T-helper 9 cell (primary cell): Measurements from ENCODE around the gene MIAT.
"Not testable (repeated sequence)": the region's sequence is repeated elsewhere in the genome, so short reads cannot be mapped to it uniquely, and the experiment has no call there.

Experiments
- DNase-seq: peaks from one replicate; pipeline ENCODE4 v3.0.0-alpha.2; 2020
- total RNA-seq, 2 donors: gene quantifications; one replicate each; lab custom pipeline; 2026; lab: John Stamatoyannopoulos, UW

The MIAT gene
- 215 to 455 reads per million in 2 donors for total RNA-seq

- DNase-seq = peak; percentile 61
Measured at GRCh38 chr22:26656891-26657851, at the start of gene MIAT. Gene MIAT (plus strand): TSS chr22:26657588.

- no peak for DNase-seq
Measured at GRCh38 chr22:26608129-26608528, 49.3 kb upstream of the MIAT start.

- no peak for DNase-seq
Measured at GRCh38 chr22:26609287-26609686, 48.1 kb upstream of the MIAT start.

GRCh38 chr22:26610072-26610958, 47.1 kb upstream of the MIAT start:
- DNase-seq = no peak

GRCh38 chr22:26610996-26611395, 46.4 kb upstream of the MIAT start:
- no peak for DNase-seq

- DNase-seq = no peak
Measured at GRCh38 chr22:26612652-26613051, 44.7 kb upstream of the MIAT start.

- DNase-seq = not testable (repeated sequence)
Measured at GRCh38 chr22:26613753-26614152, 43.6 kb upstream of the MIAT start.

GRCh38 chr22:26614322-26614721, 43.1 kb upstream of the MIAT start:
- DNase-seq = no peak

GRCh38 chr22:26615149-26615548, 42.2 kb upstream of the MIAT start:
- no peak for DNase-seq

GRCh38 chr22:26615830-26616435, 41.5 kb upstream of the MIAT start:
- no peak for DNase-seq

- DNase-seq = no peak
Measured at GRCh38 chr22:26616650-26617049, 40.7 kb upstream of the MIAT start.

- DNase-seq = no peak
Measured at GRCh38 chr22:26617271-26618199, 39.9 kb upstream of the MIAT start, which contains the start of gene CRYBB1. Gene CRYBB1 (minus strand): TSS chr22:26618027. CDS start chr22:26616319, 1,708 bp downstream.

GRCh38 chr22:26618455-26618854, 38.9 kb upstream of the MIAT start:
- DNase-seq = no peak

GRCh38 chr22:26619510-26619909, 37.9 kb upstream of the MIAT start:
- DNase-seq = no peak

GRCh38 chr22:26620197-26620596, 37.2 kb upstream of the MIAT start:
- DNase-seq = no peak

- DNase-seq = no peak
Measured at GRCh38 chr22:26621663-26622062, 35.7 kb upstream of the MIAT start, which contains the start of gene CRYBA4. Gene CRYBA4 (plus strand): TSS chr22:26621963. CDS start chr22:26622597, 634 bp downstream.

- no peak for DNase-seq
Measured at GRCh38 chr22:26623984-26624383, 33.4 kb upstream of the MIAT start.

GRCh38 chr22:26624803-26625202, 32.6 kb upstream of the MIAT start:
- no peak for DNase-seq

- DNase-seq = no peak
Measured at GRCh38 chr22:26629988-26630761, 27.2 kb upstream of the MIAT start.

- no peak for DNase-seq
Measured at GRCh38 chr22:26631282-26631681, 26.1 kb upstream of the MIAT start.
